Dedifferentiated amniotic fluid mesenchymal stem cell (primary cell): ENCODE measurements around the gene TNPO3.
A peak's percentile ranks its signal among the peaks of the same experiment; 100 is the strongest.

ENCODE experiments used
- DNase-seq: peaks from one replicate; pipeline ENCODE4 v3.0.0-alpha.2; 2016; ENCODE audit errors: extremely low spot score

The TNPO3 gene

DNA sequence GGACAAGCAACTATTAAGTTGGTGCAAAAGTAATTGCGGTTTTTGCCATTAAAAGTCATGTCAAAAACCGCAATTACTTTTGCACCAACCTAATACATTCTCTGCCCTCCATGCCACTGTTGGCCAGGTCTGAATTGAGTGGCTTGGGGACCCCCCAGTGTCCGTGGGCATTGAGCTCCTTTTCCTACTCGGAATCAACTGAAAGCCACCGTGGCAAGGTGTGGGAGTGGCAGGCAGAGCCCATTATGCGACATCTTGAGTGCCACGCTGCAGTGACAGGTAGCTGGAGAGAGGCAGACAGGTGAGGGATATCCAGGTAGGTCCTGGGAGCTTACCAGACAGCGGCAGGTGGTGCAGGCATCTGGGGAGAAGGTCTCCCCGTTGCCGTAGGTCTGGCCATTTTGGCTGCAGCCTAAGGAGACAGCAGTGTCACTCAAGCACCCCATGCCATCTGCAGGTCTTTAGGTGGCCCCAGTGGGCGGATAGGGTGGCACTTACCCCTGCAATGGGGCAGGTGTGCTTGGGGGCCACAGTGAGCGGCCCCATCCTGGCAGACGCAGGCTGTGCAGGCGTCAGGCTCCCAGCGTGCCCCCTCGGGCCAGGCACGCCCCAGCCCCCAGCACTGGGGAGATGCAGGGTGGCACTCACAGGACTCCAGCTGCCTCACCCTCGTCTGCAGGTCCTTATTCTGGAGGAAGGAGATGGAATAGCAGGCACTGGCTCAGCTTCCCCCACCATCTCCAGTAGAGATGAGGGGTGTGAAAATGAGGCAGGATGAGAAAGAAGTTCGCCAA is 147.9 kb downstream of the TNPO3 start:
- DNase-seq, result no peak

DNA sequence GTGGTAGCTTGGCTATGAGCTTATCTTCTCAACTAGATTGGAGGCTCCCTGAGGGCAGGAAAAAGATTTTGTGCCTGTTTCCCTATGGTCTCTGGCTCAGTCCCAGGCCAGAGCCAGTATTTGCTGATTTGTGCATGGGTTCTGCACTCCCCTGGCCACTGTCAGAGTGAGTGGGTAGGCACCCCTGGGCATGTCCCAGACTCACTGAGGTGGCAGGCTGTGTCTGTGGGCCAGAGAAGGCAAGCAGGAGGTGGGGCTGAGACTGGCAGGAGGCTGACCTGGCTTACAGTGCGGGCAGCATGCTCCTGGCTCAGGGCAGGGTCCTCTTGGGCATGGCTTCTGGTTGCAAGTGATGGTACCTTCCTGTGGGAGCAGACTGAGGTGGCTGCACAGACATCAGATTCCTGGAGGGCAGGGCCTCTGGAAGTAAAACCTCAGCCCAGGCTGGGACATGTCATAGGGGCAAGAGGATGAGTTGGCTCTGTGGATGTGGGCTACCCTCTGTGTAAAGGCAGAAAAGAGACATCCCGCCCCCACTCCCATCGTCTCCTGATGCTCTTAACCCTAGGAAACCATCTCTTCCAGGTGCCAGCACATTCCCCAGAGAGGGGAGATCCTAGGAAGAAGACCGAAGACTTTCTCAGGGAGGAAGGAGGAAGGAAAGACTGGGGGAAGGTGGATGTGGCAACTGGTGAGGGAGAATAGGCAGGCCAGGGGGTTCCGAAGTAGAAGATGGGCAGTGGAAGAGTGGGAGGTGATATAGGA is 148.7 kb downstream of the TNPO3 start:
- DNase-seq, result no peak

DNA sequence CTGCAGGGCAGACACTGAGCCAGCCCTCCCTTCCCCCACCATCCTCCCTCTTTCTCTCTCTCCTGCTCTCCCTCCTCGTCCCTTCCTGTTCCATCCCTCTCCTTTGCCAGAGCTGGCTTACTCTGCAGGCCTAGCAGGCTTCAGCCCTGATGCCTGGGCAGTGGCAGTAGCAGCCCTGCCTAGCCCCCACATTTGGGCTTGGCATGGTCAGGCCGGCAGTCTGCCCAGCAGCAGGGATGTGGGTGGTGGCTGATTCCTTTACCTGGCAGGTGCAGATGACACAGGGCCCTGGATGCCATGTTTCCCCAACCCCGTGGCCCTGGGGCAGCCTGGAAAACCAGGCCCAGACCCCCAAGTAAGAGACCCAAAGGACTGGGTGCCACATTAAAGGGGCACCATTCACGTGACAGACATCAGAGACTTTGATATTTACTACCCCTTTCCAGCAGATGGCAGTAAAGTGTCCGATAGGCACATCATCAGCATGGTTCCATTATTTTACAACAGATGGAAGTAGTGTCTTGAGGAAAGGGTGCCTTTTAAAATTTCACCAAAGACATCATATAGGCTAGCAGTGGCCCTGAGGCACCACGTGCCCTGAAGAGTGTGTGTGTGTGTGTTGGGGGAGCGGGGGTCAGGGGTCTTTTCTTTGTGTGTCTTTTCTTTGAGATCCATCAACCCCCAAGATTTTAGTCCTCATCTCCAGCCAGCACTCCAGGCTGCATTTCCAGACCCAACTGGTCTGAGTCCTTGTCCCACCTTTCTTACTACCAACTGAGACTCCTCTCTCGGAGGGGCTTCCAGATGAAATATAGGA is 150.3 kb downstream of the TNPO3 start:
- peak; percentile 43 for DNase-seq
